H9 (cell line): ENCODE results near the gene UPF2. TPM values are rescaled to one million over a fixed set of nuclear protein-coding genes. Genes with fewer than 3 reads are reported as not detected.

Experiments used
- DNase-seq: peaks from one replicate; pipeline ENCODE4 v3.0.0-alpha.2; 2017
- H2AFZ ChIP-seq: one replicate; pipeline ENCODE4 v1.6.1; 2013; ENCODE audit warnings: mild to moderate bottlenecking, low read length, control low read depth, moderate library complexity
- H2AK5ac ChIP-seq: 2 replicates; pipeline ENCODE4 v1.6.1; 2013; ENCODE audit warnings: low read length, control low read depth, mixed read lengths; ENCODE audit not compliant: insufficient read length
- H2BK120ac ChIP-seq: one replicate; pipeline ENCODE4 v1.6.1; 2013; ENCODE audit warnings: low read depth, mild to moderate bottlenecking, low read length, control low read depth, inconsistent platforms; ENCODE audit not compliant: poor library complexity, severe bottlenecking
- H2BK12ac ChIP-seq: 2 replicates; pipeline ENCODE4 v1.6.1; 2013; ENCODE audit warnings: low read length, control low read depth, mixed read lengths, low read depth; ENCODE audit not compliant: insufficient read length
- H2BK15ac ChIP-seq: 2 replicates; pipeline ENCODE4 v1.6.1; 2013; ENCODE audit warnings: low read depth, low read length, control low read depth
- H2BK20ac ChIP-seq: one replicate; pipeline ENCODE4 v1.6.1; 2013; ENCODE audit warnings: low read depth, mild to moderate bottlenecking, low read length, control low read depth, inconsistent platforms; ENCODE audit not compliant: poor library complexity, severe bottlenecking
- H2BK5ac ChIP-seq: 2 replicates; pipeline ENCODE4 v1.6.1; 2013; ENCODE audit warnings: low read length, control low read depth, mixed read lengths; ENCODE audit not compliant: insufficient read length
- H3K14ac ChIP-seq: 2 replicates; pipeline ENCODE4 v1.6.1; 2013; ENCODE audit warnings: low read length, control low read depth; ENCODE audit not compliant: insufficient read depth
- H3K18ac ChIP-seq: 2 replicates; pipeline ENCODE4 v1.6.1; 2013; ENCODE audit warnings: low read depth, mild to moderate bottlenecking, mixed read lengths, low read length, control low read depth; ENCODE audit not compliant: insufficient read length
- H3K23ac ChIP-seq: 2 replicates; pipeline ENCODE4 v1.6.1; 2013; ENCODE audit warnings: low read length, control low read depth, mixed read lengths, low read depth; ENCODE audit not compliant: insufficient read length
- H3K23me2 ChIP-seq: 2 replicates; pipeline ENCODE4 v1.6.1; 2013; ENCODE audit warnings: low read depth, mild to moderate bottlenecking, mixed read lengths, low read length, control low read depth; ENCODE audit not compliant: insufficient read length, poor library complexity, severe bottlenecking
- H3K27ac ChIP-seq: 2 replicates; pipeline ENCODE4 v1.5.1; 2013; ENCODE audit warnings: low read length, control low read depth, mixed read lengths, low read depth; ENCODE audit not compliant: insufficient read length
- H3K27me3 ChIP-seq: 2 replicates; pipeline ENCODE4 v1.6.1; 2013; ENCODE audit warnings: low read length, control low read depth, inconsistent platforms; ENCODE audit not compliant: insufficient read depth
- H3K4ac ChIP-seq: 2 replicates; pipeline ENCODE4 v1.6.1; 2013; ENCODE audit warnings: low read depth, mild to moderate bottlenecking, control low read depth, inconsistent platforms, low read length, moderate library complexity
- H3K4me1 ChIP-seq: 2 replicates; pipeline ENCODE4 v1.6.1; 2013; ENCODE audit warnings: low read length, control low read depth, inconsistent platforms; ENCODE audit not compliant: insufficient read depth
- H3K4me2 ChIP-seq: 2 replicates; pipeline ENCODE4 v1.6.1; 2013; ENCODE audit warnings: low read length, control low read depth, mixed read lengths; ENCODE audit not compliant: insufficient read length, insufficient read depth
- H3K56ac ChIP-seq: 2 replicates; pipeline ENCODE4 v1.6.1; 2013; ENCODE audit warnings: low read depth, mild to moderate bottlenecking, mixed read lengths, low read length, control low read depth; ENCODE audit not compliant: insufficient read length
- H3K79me1 ChIP-seq: 2 replicates; pipeline ENCODE4 v1.6.1; 2013; ENCODE audit warnings: low read depth, mild to moderate bottlenecking, moderate library complexity, low read length, control low read depth, inconsistent platforms; ENCODE audit not compliant: insufficient read depth, poor library complexity, severe bottlenecking
- H3K79me2 ChIP-seq: 2 replicates; pipeline ENCODE4 v1.6.1; 2013; ENCODE audit warnings: low read length, control low read depth, inconsistent platforms; ENCODE audit not compliant: insufficient read depth
- H3K9ac ChIP-seq: 2 replicates; pipeline ENCODE4 v1.6.1; 2013; ENCODE audit warnings: low read length, control low read depth, mixed read lengths; ENCODE audit not compliant: insufficient read length; ENCODE audit errors: extremely low read depth
- H3K9me3 ChIP-seq: one replicate; pipeline ENCODE4 v1.6.1; 2013; ENCODE audit warnings: low read depth, low read length, inconsistent platforms; ENCODE audit not compliant: control insufficient read depth
- H3T11ph ChIP-seq: one replicate; pipeline ENCODE4 v1.6.1; 2013; ENCODE audit warnings: mild to moderate bottlenecking, low read length, control low read depth, inconsistent platforms
- H4K20me1 ChIP-seq: one replicate; pipeline ENCODE4 v1.6.1; 2013; ENCODE audit not compliant: control insufficient read depth, insufficient read length, insufficient read depth
- H4K5ac ChIP-seq: 2 replicates; pipeline ENCODE4 v1.6.1; 2013; ENCODE audit warnings: low read depth, mild to moderate bottlenecking, mixed read lengths, low read length, control low read depth; ENCODE audit not compliant: insufficient read length
- H4K8ac ChIP-seq: replicated peaks from 2 replicates; pipeline ENCODE4 v1.6.1; 2013; ENCODE audit warnings: low read length, control low read depth, mixed read lengths, low read depth; ENCODE audit not compliant: insufficient read length
- H4K91ac ChIP-seq: 2 replicates; pipeline ENCODE4 v1.6.1; 2013; ENCODE audit warnings: low read depth, mild to moderate bottlenecking, moderate library complexity, mixed read lengths, low read length, control low read depth; ENCODE audit not compliant: insufficient read length
- H3K27ac Mint-ChIP-seq, 3 experiments: 2 replicates in 2 of 3; 3 replicates in 1 of 3; pipeline ENCODE4 v1.8.0; 2020 to 2021; ENCODE audit warnings: mixed read lengths in 3 of 3, mild to moderate bottlenecking in 1 of 3, moderate library complexity in 1 of 3
- H3K27me3 Mint-ChIP-seq: 2 replicates; pipeline ENCODE4 v1.8.0; 2021; ENCODE audit warnings: low read depth, mild to moderate bottlenecking, moderate library complexity, mixed read lengths
- H3K36me3 Mint-ChIP-seq, 3 experiments: 2 replicates in 2 of 3; 3 replicates in 1 of 3; pipeline ENCODE4 v1.8.0; 2020 to 2021; ENCODE audit warnings: low read depth in 3 of 3, mixed read lengths in 3 of 3; ENCODE audit not compliant: insufficient read depth in 1 of 3
- H3K4me1 Mint-ChIP-seq, 2 experiments: 2 replicates each; pipeline ENCODE4 v1.8.0; 2020; ENCODE audit warnings: mixed read lengths in 2 of 2
- H3K4me3 Mint-ChIP-seq, 2 experiments: 2 replicates in 1 of 2; 3 replicates in 1 of 2; pipeline ENCODE4 v1.8.0; 2020 to 2021; ENCODE audit warnings: mild to moderate bottlenecking in 2 of 2, mixed read lengths in 2 of 2, moderate library complexity in 1 of 2
- H3K9me3 Mint-ChIP-seq, 2 experiments: 2 replicates in 1 of 2; 3 replicates in 1 of 2; pipeline ENCODE4 v1.8.0; 2020; ENCODE audit warnings: mild to moderate bottlenecking in 2 of 2, mixed read lengths in 2 of 2, moderate library complexity in 1 of 2
- CTCF ChIP-seq: fragments of 200-600 bp; sonication (generic); conservative IDR thresholded peaks from 3 replicates; pipeline ENCODE4 v1.8.0; 2021; ENCODE audit warnings: antibody characterized with exemption, mild to moderate bottlenecking
- WGBS: extraction: QIAGEN DNeasy Blood & Tissue Kit; methylation state at CpG from one replicate; pipeline ENCODE4 v1.1.7; 2013; ENCODE audit warnings: missing lambda C conversion rate, low lambda C conversion rate, mixed read lengths; ENCODE audit not compliant: insufficient read length; ENCODE audit errors: extremely low coverage; 5-methylcytosine and 5-hydroxymethylcytosine counted together
- total RNA-seq: library from RNA; stranded (reverse); gene quantifications from 2 replicates; pipeline ENCODE4 v1.2.1, GENCODE V29; 2021

The UPF2 gene
- total RNA-seq, 1 experiment from 2014 or later = 34.1 TPM

- H3K9me3 ChIP-seq = no peaks in the 10 kb centered on the region
- no peaks in the 10 kb centered on the region for H3K4me1 ChIP-seq
- H2BK120ac ChIP-seq = no peak overlapping the region
- DNase-seq = no peak
- H3K4ac ChIP-seq = no peak overlapping the region
- no peak overlapping the region for H2BK15ac ChIP-seq
- H2BK20ac ChIP-seq = no peak overlapping the region
- no peak overlapping the region for H3K27ac Mint-ChIP-seq
- no peak overlapping the region for H3K4me2 ChIP-seq
- no peak overlapping the region for H3K4me3 Mint-ChIP-seq
- H2BK5ac ChIP-seq = no peak overlapping the region
- H3K23ac ChIP-seq = no peak overlapping the region
- H3K9me3 Mint-ChIP-seq = no peaks in the 10 kb centered on the region
- no peak overlapping the region for H3K9ac ChIP-seq
- no peaks in the 10 kb centered on the region for H4K20me1 ChIP-seq
- no peak overlapping the region for H4K91ac ChIP-seq
- H2AK5ac ChIP-seq = no peak overlapping the region
- no peak overlapping the region for H3K56ac ChIP-seq
- H3K79me2 ChIP-seq = peaks cover 5% of the 10 kb centered on the region; the same call in 1 of the 2 replicates
- H2BK12ac ChIP-seq = no peak overlapping the region
- no CpG with 5 or more reads among the region's 4 CpGs for WGBS
- H3K79me1 ChIP-seq = no peaks in the 10 kb centered on the region
- no peaks in the 10 kb centered on the region for H3K23me2 ChIP-seq
- H3K27ac ChIP-seq = no peak overlapping the region
- H3K27me3 Mint-ChIP-seq = no peaks in the 10 kb centered on the region
- no peak overlapping the region for H3T11ph ChIP-seq
- peaks cover 12 to 13% of the 10 kb centered on the region in 2 experiments for H3K4me1 Mint-ChIP-seq
- TF ChIP-seq CTCF = no peak
- H3K14ac ChIP-seq = no peak overlapping the region
- H4K8ac ChIP-seq = no peak overlapping the region
- H4K5ac ChIP-seq = no peak overlapping the region
- H3K36me3 Mint-ChIP-seq = peaks cover 19 to 64% (median 59%) of the 10 kb centered on the region in 3 experiments; a peak in 6 of 7 replicates
- H3K18ac ChIP-seq = no peak overlapping the region
- H2AFZ ChIP-seq = no peak overlapping the region
- H3K27me3 ChIP-seq = no peaks in the 10 kb centered on the region
Observed at GRCh38 chr10:12031404-12031803, 11.2 kb downstream of the UPF2 start.
